ENCODE results near the gene FBRSL1. TPM values are rescaled to one million over a fixed set of nuclear protein-coding genes. Genes with fewer than 3 reads are reported as not detected.
A peak's percentile ranks its signal among the peaks of the same experiment; 100 is the strongest.

FBRSL1 gene
- total RNA-seq, 1 donor, result 13.5 TPM

DNA sequence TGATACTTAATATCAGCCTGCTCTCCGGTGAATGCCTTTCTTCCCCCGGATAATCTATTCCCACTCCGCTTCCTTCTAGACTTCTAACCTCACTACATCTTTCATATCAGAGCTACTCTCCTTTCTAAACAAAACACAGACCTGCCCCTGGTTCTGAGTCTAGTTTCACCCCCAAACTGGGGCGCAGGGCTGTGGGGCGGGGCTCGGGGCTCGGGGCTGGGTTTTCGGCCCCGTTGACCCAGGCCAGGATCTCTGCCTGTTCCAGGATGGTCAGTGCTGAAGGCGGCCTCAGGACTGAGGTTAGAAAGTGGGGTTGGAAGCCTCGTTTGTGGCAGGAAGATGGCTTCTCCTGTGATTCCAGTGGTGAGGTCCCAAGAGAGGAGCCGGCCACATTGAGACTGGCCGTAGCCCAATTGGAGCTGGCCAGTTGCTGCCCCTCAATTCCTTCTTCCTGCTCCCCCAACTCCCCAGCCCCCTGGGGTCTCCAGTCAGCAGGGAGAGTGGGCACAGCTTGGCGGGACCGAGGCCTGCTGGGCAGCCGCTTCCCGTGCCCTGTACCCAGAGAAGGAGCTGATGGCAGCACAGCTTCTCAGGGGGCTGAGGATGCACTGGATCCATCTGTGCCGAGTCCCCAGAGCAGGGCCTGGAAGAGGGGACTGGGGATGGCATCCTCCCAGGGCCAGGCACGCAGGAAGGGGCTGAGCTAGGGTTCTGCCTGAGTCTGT, 67.5 kb downstream of the FBRSL1 start:
- Histone ChIP-seq H3K9me3 (ENCODE audit: low read depth, low read length) (no peaks in the 10 kb centered on the region), H3K4me3 (ENCODE audit: low read length) (no peak overlapping the region), H3K27me3 (ENCODE audit: insufficient read depth, low read length) (peaks cover 12% of the 10 kb centered on the region), H3K4me1 (ENCODE audit: insufficient read depth, low read length) (peaks cover 31% of the 10 kb centered on the region)

DNA sequence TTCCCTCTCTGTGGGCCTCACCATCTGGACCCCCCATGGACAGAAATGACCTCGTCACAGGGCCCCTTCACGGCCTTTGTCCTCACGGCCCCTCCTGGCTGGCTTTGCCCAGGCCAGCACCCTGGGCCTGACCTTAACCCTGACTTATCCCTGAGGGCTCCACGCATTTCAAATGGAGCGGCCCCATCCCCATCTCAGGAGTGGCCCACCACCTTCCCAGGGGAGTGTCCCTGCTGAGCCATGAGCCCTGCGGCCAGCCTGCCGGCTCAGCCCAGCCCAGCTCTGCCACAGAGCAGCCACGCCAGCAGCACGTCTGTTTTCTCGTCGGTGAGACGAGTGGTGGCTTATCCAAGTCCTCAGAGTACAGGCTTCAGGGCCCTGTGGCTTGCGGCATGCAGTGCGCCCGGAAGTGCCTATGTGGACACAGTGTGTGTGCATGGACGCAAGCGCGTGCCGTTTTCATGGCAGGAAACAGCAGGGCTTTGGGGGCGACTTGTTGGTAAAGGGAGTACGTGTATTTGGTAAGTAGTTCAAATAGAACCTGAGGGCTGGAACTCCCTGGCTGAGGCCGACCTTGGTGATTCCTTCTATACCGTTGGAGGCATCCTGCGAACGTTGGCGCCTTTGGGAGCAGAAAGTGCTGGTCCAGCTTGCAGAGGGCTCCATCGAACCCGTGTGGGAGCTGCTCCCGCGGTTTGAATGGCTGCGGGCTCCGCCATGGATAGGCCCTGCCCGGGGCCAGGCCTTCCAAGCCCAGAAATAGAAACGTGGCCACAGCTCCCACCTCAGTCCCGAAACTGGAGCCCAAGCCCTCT, 68.3 kb downstream of the FBRSL1 start:
- peaks cover 12% of the 10 kb centered on the region for H3K27me3 ChIP-seq (ENCODE audit: insufficient read depth, low read length)
- H3K9me3 ChIP-seq (ENCODE audit: low read depth, low read length), result no peaks in the 10 kb centered on the region
- peaks cover 31% of the 10 kb centered on the region for H3K4me1 ChIP-seq (ENCODE audit: insufficient read depth, low read length)
- H3K4me3 ChIP-seq (ENCODE audit: low read length), result no peak overlapping the region

DNA sequence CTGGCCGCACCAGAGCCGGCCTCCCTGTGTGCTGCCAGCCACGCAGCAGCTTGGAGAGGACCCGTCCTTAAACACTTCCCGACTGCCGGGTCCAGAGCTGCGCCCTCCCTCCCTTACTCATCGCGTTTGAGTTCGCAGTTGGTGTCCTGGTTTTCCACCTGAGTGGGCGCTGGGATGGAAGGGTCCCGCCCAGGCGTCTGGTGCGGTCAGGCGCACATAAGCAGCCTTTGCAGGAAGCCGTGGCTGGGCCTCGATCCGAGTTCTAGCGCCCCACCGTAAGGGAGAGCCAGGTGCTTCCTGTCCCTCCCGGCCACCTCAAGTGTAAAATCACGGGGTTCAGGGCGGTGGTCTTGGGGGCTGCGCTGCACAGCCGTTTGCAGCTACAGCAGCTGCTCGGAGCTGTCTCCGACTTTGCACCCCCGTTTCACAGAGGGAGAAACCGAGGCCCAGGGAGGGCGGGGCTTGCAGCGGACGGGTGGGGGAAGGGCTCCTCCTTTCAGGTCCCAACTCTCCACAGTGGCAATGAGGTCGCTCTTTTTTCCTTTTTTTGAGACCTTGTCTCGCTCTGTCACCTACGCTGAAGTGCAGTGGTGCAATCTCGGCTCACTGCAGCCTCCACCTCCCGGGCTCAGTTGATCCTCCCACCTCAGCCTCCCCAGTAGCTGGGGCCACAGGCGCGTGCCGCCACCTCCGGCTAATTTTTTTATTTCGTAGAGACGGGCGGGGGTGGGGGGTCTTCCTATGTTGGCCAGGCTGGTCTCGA, 69.1 kb downstream of the FBRSL1 start:
- H3K4me1 ChIP-seq (ENCODE audit: insufficient read depth, low read length), result peaks cover 31% of the 10 kb centered on the region
- peaks cover 12% of the 10 kb centered on the region for H3K27me3 ChIP-seq (ENCODE audit: insufficient read depth, low read length)
- H3K4me3 ChIP-seq (ENCODE audit: low read length), result no peak overlapping the region
- no peaks in the 10 kb centered on the region for H3K9me3 ChIP-seq (ENCODE audit: low read depth, low read length)

DNA sequence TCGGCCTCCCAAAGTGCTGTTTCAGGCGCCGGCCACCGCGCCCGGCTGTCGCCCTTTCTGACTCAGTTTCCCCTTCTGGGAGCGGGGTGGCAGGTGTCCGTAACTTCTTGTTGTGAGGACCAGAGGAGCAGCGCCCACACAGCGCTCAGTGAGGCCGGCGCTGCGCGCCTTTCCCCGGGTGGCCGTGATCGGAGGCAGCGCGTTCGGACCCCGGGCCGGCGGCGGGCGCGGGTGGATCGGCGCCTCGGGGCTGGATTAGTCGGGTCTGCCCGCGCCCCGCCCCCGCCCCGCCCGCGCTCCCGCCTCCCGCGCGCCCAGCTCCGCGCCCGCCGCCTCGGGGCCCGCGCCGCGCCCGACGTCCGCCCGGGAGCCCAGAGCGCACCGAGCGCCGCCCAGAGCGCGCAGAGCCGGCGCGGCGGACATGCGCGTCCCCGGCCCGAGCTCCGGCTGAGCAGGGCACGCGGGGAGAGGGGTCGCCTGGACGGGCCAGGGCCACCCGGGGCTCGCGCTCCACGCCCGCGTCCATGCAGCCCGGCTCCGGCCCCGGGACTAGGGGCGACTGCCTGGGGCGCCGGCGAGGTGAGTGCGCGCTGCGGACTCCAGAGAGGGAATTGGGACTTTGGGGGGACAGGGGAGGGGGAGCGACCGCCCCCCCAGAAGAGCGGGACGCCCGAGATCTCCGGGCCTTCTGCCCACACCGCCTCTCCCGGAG, 69.9 kb downstream of the FBRSL1 start:
- Histone ChIP-seq H3K4me1 (ENCODE audit: insufficient read depth, low read length) (peaks cover 31% of the 10 kb centered on the region), H3K27me3 (ENCODE audit: insufficient read depth, low read length) (peaks cover 12% of the 10 kb centered on the region), H3K9me3 (ENCODE audit: low read depth, low read length) (no peaks in the 10 kb centered on the region), H3K4me3 (ENCODE audit: low read length) (peak overlapping the region; percentile 30)

DNA sequence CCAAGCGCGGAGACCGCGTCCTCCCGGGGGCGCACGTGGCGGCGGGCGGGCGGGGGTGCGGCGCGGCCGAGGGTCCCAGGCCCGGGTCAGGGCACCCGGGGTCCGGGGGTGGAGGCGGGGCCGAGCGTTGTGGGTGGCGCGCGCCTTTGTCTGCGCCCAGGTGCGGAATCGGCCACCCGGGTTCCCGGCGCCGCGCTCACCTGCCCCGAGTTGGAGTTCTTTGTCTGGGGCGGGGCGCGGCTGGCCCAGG, 70.3 kb downstream of the FBRSL1 start:
- H3K4me1 ChIP-seq (ENCODE audit: insufficient read depth, low read length), result peaks cover 31% of the 10 kb centered on the region
- peaks cover 12% of the 10 kb centered on the region for H3K27me3 ChIP-seq (ENCODE audit: insufficient read depth, low read length)
- H3K4me3 ChIP-seq (ENCODE audit: low read length), result peak overlapping the region; percentile 30
- no peaks in the 10 kb centered on the region for H3K9me3 ChIP-seq (ENCODE audit: low read depth, low read length)

DNA sequence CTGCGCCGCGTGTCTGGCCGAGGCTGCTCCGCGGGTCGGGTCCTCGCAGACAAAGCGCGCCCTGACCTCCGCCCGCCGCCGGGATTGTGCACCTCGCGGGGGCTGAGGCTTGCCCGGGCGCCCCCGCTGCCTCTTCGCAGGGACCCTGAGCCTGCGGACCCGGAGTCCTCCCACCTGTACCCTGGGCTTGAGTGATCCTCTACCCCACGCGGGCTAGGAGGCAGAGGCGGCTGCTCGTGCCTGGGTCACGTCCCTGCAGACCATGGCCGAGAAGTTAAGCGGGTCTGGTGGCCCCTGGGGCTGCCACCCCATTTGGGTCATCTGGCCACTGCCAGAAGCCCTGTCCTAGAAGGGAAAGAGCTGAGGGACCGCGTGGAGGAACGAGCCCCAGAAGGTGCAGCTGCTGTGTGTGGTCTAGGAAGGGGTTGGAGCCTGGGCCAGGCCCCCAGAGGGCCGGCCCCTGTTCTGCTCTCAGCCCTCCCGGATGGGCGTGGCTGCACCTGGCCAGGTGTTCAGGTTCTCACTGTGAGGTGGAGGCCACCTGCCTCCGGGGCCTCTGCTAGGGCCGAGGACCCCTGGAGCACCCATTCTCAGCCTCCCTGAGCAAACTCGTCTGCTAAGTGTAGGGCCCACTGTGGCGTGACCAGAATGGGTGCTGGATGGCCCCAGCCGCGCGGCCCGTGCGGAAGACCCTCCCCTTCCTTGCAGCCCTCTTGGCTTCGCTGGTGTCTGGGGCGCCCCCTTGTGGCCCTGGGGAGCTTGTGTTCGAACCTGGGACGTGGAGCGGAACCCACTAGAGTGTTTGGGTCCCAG, 70.9 kb downstream of the FBRSL1 start:
- H3K4me1 ChIP-seq (ENCODE audit: insufficient read depth, low read length), result peaks cover 31% of the 10 kb centered on the region
- no peak overlapping the region for H3K4me3 ChIP-seq (ENCODE audit: low read length)
- H3K9me3 ChIP-seq (ENCODE audit: low read depth, low read length), result no peaks in the 10 kb centered on the region

More for the DNA sequence above, 70.9 kb downstream of the FBRSL1 start:
- peaks cover 12% of the 10 kb centered on the region for H3K27me3 ChIP-seq (ENCODE audit: insufficient read depth, low read length)

Other genes with a start within 250 kb of the FBRSL1 start
- 0.63 TPM for gene GALNT9, start 160.6 kb upstream of the FBRSL1 start, total RNA-seq
- not detected for gene LRCOL1, start 120.4 kb downstream of the FBRSL1 start, total RNA-seq
- gene P2RX2, start 128.6 kb downstream of the FBRSL1 start, total RNA-seq, result 0.10 TPM
- 19.6 TPM for gene POLE, start 197.2 kb downstream of the FBRSL1 start, total RNA-seq
- 3.0 TPM for gene PXMP2, start 197.4 kb downstream of the FBRSL1 start, total RNA-seq
- 13.9 TPM for gene PGAM5, start 220.7 kb downstream of the FBRSL1 start, total RNA-seq

All from mononuclear cell (primary cell).